ENCODE data around the gene SLC25A44. TPM values are rescaled to one million over a fixed set of nuclear protein-coding genes. Genes with fewer than 3 reads are reported as not detected.
"Not testable (repeated sequence)": the region's sequence is repeated elsewhere in the genome, so short reads cannot be mapped to it uniquely, and the experiment has no call there.

SLC25A44 gene
- total RNA-seq, 1 experiment from 2014 or later = 10.1 TPM

DNA sequence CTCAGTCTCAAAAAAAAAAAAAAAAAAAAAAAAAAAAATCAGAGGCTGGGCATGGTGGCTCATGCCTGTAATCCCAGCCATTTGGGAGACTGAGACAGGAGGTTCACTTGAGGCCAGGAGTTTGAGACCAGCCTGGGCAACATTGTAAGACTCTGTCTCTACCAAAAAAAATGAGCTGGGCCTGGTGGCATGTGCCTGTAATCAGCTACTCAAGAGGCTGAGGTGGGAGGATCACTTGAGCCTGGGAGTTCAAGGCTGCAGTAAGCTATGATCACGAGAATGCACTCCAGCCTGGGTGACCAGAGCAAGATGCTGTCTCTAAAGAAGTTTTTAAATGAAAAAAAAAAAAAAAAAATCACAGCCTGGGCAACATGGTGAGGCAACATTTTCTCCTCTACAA lies 30.2 kb upstream of the SLC25A44 start:
- no peak for DNase-seq (ENCODE audit: low read depth)

GRCh38 chr1:156164125-156164831 lies 29.6 kb upstream of the SLC25A44 start:
- DNase-seq (ENCODE audit: low read depth) = no peak

- no peak for DNase-seq (ENCODE audit: low read depth)
These were observed 28.8 kb upstream of the SLC25A44 start for GRCh38 chr1:156165083-156165482.

DNA sequence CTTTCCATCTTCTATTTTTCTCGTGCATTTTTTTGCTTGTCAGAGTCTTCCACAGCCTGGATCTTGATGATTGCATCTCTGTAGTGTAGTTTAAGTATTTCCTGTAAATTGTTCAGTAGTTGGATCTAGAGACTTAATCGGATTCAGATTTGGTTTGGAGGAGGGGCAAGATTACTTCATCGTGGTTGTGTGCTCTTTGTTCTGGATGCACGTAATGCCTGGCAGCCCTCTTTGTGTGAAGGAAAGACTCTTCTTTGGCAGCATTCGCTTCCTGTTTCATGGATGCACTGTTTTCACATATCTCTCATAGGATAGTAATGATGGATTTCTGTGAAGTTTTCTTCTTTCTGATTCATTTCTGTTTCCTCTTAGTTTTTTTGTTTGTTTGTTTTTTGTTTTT lies 26.4 kb upstream of the SLC25A44 start:
- no peak for DNase-seq (ENCODE audit: low read depth)

DNA sequence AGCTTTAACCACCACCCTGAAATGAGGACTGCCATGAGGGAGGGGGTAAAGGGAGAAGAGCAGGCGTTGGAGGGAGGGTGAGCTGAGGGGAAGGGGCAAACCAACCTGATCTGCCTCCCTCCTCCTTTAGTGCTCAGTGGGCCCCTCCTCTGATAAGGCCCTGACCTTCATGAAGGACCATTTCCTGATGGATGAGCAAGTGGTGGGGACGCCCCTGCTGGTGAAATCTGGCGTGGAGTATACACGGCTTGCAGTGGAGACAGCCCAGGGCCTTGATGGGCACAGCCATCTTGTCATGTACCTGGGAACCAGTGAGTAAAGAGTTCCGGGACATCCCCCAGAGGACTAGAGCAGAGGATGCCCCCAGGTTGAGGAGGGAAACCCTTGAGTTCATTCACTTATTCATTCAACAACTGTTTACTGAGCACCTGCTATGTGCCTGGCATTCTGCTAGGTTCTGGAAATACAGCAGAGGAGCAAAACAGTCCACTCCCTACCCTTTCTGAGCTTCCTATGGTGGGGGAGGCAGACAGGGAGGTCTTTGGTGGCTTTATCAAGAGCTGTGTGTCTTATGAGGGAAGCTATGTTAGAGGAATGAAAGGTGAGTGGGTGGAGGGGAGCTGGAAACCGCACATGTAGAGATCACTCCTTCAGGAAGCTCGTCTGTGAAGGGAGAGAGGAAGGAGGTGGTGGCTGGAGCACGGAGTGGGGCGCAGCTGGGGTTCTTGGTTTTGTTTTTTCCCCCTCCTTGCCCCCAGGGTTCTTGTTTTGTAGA lies 21.0 kb upstream of the SLC25A44 start:
- DNase-seq (ENCODE audit: low read depth) = no peak

GRCh38 chr1:156176610-156177210 lies 17.2 kb upstream of the SLC25A44 start:
- DNase-seq (ENCODE audit: low read depth) = no peak

- DNase-seq (ENCODE audit: low read depth) = no peak
These were observed 15.8 kb upstream of the SLC25A44 start for GRCh38 chr1:156177919-156178654.

- DNase-seq (ENCODE audit: low read depth) = no peak
These were observed 13.4 kb upstream of the SLC25A44 start for GRCh38 chr1:156180471-156180870.

- not testable (repeated sequence) for DNase-seq (ENCODE audit: low read depth)
These were observed 12.4 kb upstream of the SLC25A44 start for GRCh38 chr1:156181391-156181924.

DNA sequence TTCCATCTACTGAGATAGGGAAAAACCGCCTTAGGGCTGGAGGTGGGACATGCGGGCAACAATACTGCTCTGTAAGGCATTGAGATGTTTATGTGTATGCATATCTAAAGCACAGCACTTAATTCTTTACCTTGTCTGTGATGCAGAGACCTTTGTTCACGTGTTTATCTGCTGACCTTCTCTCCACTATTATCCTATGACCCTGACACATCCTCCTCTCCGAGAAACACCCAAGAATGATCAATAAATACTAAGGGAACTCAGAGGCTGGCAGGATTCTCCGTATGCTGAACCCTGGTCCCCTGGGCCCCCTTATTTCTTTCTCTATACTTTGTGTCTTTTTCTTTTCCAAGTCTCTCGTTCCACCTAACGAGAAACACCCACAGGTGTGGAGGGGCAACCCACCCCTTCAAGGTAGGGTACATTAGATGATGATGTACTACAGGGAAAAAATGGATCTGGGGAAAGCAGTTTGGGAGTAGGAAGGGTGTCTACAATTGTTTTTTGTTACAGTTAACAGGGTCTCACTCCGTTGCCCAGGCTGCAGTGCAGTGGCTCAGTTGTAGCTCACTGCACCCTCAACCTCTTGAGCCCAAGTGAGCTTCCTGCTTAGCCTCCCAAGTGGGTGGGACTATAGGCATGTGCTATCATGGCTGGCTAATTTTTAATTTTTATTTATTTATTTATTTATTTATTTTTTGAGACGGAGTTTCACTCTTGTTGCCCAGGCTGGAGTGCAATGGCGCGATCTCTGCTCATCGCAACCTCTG lies 11.7 kb upstream of the SLC25A44 start:
- not testable (repeated sequence) for DNase-seq (ENCODE audit: low read depth)

- DNase-seq (ENCODE audit: low read depth) = not testable (repeated sequence)
These were observed 7.3 kb upstream of the SLC25A44 start for GRCh38 chr1:156186347-156187177.

GRCh38 chr1:156190265-156190664 lies 3.6 kb upstream of the SLC25A44 start:
- DNase-seq (ENCODE audit: low read depth) = not testable (repeated sequence)

DNA sequence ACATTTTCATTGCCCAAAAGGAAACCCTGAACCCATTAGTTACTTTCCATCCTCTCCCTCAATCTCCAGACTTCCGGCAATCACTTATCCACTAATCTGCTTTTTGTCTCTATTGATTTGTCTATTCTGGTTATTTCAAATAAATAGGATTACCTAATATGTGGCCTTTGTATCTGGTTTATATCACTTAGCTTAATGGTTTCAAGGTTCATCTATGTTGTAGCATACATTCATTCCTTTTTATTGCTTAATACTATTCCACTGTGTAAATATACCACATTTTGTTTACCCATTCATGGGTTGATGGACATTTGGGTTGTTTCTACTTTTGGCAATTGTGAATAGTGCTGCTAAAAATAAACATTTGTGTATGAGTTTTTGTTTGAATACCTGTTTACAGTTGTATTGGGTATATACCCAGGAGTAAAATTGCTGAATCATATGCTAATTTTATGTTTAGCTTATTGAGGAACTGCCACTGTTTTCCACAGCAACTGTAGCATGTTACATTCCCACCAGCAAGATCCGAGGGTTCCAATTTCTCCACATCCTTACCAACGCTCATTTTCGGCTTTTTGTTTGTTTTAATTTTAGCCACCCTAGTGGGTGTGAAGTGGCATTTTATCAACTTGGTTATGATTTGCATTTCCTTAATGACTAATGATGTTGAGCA lies 2.5 kb upstream of the SLC25A44 start:
- no peak for DNase-seq (ENCODE audit: low read depth)

GRCh38 chr1:156193208-156193487 lies 756 bp upstream of the SLC25A44 start:
- DNase-seq (ENCODE audit: low read depth) = no peak

GRCh38 chr1:156194300-156194652 lies 372 bp downstream of the SLC25A44 start:
- peak; percentile 18 for DNase-seq (ENCODE audit: low read depth)

GRCh38 chr1:156195853-156196252 lies 1.9 kb downstream of the SLC25A44 start:
- no peak for DNase-seq (ENCODE audit: low read depth)

- no peak for DNase-seq (ENCODE audit: low read depth)
These were observed 2.5 kb downstream of the SLC25A44 start for GRCh38 chr1:156196445-156196844.

GRCh38 chr1:156198831-156199349 lies 5.0 kb downstream of the SLC25A44 start:
- DNase-seq (ENCODE audit: low read depth) = no peak

GRCh38 chr1:156200044-156200443 lies 6.1 kb downstream of the SLC25A44 start:
- no peak for DNase-seq (ENCODE audit: low read depth)

DNA sequence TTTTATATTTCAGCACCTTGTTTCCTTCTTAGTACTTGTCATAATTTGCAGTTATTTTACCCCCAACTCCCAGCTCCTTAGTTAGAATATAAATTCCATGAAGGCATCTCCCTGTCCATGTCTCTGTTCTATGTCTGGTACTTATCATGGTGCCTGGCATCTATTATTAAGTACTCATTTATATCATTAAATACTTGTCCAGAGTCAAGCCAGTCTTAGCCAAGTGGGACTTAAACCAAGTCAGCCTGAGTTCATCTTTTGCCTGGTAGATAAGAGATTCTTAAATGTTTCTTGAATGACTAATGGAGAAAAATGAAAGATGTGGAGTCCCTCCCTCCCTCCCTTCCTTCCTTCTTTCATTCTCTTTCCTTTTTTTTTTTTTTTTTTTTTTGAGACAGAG lies 9.4 kb downstream of the SLC25A44 start:
- DNase-seq (ENCODE audit: low read depth) = no peak
